CD4-positive, alpha-beta memory T cell (primary cell): ENCODE data around the gene MRTFA. TPM values are rescaled to one million over a fixed set of nuclear protein-coding genes. Genes with fewer than 3 reads are reported as not detected.
"Not testable (repeated sequence)": the region's sequence is repeated elsewhere in the genome, so short reads cannot be mapped to it uniquely, and the experiment has no call there.

Experiments
- CTCF ChIA-PET: fragments of 350-600 bp; sonication (Branson Sonifier 250); formaldehyde crosslinking; loops from one replicate; lab custom pipeline; 2021; ENCODE audit warnings: inconsistent platforms; ENCODE audit not compliant: partially characterized antibody; lab: Charles Lee
- POLR2A ChIA-PET: fragments of 350-600 bp; sonication (Branson Sonifier 250); formaldehyde crosslinking; loops from one replicate; lab custom pipeline; 2021; ENCODE audit not compliant: partially characterized antibody; lab: Charles Lee
- DNase-seq, 5 donors: peaks; one replicate each; pipeline versions ENCODE4 v3.0.0 to v3.0.0-alpha.2; 2020 to 2022; ENCODE audit warnings: mixed read lengths in 1 of 5
- H3K27ac ChIP-seq: one replicate; pipeline ENCODE4 v1.7.0; 2013; ENCODE audit warnings: low read depth, low read length
- H3K27me3 ChIP-seq: 2 replicates; pipeline ENCODE4 v1.7.0; 2013; ENCODE audit warnings: mild to moderate bottlenecking, low read length, moderate library complexity; ENCODE audit not compliant: insufficient read depth
- H3K36me3 ChIP-seq: 2 replicates; pipeline ENCODE4 v1.7.0; 2013; ENCODE audit warnings: mild to moderate bottlenecking, low read length, moderate library complexity; ENCODE audit not compliant: insufficient read depth
- H3K4me1 ChIP-seq: 2 replicates; pipeline ENCODE4 v1.7.0; 2013; ENCODE audit warnings: mild to moderate bottlenecking, low read length, moderate library complexity; ENCODE audit not compliant: insufficient read depth
- H3K4me3 ChIP-seq, 2 donors: one replicate each; pipeline ENCODE4 v1.7.0; 2013; ENCODE audit warnings: low read length in 2 of 2, mild to moderate bottlenecking in 1 of 2
- H3K9me3 ChIP-seq, 2 donors: one replicate each; pipeline ENCODE4 v1.7.0; 2013; ENCODE audit warnings: low read length in 2 of 2, control low read depth in 1 of 2; ENCODE audit not compliant: control insufficient read depth in 1 of 2
- H3K27ac Mint-ChIP-seq, 7 donors: one replicate each; pipeline ENCODE4 v1.8.0; 2020 to 2021; ENCODE audit warnings: mixed read lengths in 7 of 7, mild to moderate bottlenecking in 6 of 7, inconsistent platforms in 3 of 7, moderate library complexity in 3 of 7
- H3K27me3 Mint-ChIP-seq, 2 donors: one replicate each; pipeline ENCODE4 v1.8.0; 2020 to 2021; ENCODE audit warnings: mixed read lengths in 2 of 2
- H3K36me3 Mint-ChIP-seq, 2 donors: one replicate each; pipeline ENCODE4 v1.8.0; 2020 to 2021; ENCODE audit warnings: mixed read lengths in 2 of 2, inconsistent platforms in 1 of 2, mild to moderate bottlenecking in 1 of 2
- H3K4me1 Mint-ChIP-seq, 4 donors: one replicate each; pipeline ENCODE4 v1.8.0; 2020 to 2021; ENCODE audit warnings: mixed read lengths in 4 of 4, mild to moderate bottlenecking in 1 of 4
- H3K4me3 Mint-ChIP-seq, 8 donors: one replicate each; pipeline ENCODE4 v1.8.0; 2020 to 2021; ENCODE audit warnings: mixed read lengths in 8 of 8, mild to moderate bottlenecking in 7 of 8, moderate library complexity in 6 of 8, inconsistent platforms in 3 of 8
- H3K9me3 Mint-ChIP-seq, 8 donors: one replicate each; pipeline ENCODE4 v1.8.0; 2020 to 2021; ENCODE audit warnings: mixed read lengths in 8 of 8, mild to moderate bottlenecking in 5 of 8, inconsistent platforms in 3 of 8, moderate library complexity in 1 of 8
- intact Hi-C: fragments of 100-400 bp; cut with micrococcal nuclease; formaldehyde crosslinking; loops from one replicate; pipeline ENCODE4 v1.15.1; 2023
- polyA plus RNA-seq, 2 donors: library from polyadenylated mRNA; unstranded; fragments of 300-500 nt; fragmentation: Illumina TruSeq; gene quantifications; one replicate each; pipeline ENCODE4 v1.2.3, GENCODE V29; 2021
- total RNA-seq, 2 experiments: library from RNA; stranded (reverse); gene quantifications; one replicate each; pipeline ENCODE4 v1.2.3, GENCODE V29; 2021

Gene MRTFA
- total and polyA plus RNA-seq, 4 experiments from 2014 or later, result 5.3 to 91.6 (median 50.9) TPM

DNA sequence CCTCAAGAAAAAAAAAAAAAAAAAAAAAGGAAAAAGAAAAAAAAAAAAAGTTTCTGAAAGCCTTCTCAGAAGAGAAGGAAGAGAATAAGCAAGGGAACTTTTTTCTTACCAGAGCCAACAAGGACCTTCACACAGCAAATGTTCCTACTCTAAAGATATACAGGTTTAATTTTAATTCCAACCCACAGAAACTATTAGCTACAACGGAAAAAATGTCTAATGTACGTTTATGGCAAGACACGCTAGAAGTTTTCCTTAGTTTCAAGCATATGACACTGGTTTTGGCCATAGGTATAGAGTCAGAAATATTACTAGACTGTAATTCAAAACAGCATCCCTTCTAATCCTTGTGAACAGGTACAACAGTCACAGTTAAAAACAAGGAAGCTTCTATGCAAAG, 120.1 kb downstream of the MRTFA start:
- Mint-ChIP-seq H3K4me1 (peaks cover 21 to 37% (median 27%) of the 10 kb centered on the region in 4 donors), H3K27ac (peak overlapping the region in 1 of 7 donors; percentile 17), H3K9me3 (no peaks in the 10 kb centered on the region), H3K4me3 (no peak overlapping the region), H3K27me3 (no peaks in the 10 kb centered on the region), H3K36me3 (peaks cover 0 to 15% of the 10 kb centered on the region in 2 donors)
- Histone ChIP-seq H3K9me3 (no peaks in the 10 kb centered on the region), H3K4me3 (no peak overlapping the region), H3K27ac (no peak overlapping the region), H3K4me1 (peaks cover 28% of the 10 kb centered on the region), H3K27me3 (no peaks in the 10 kb centered on the region), H3K36me3 (no peaks in the 10 kb centered on the region)
- DNase-seq, result no peak
- intact Hi-C loops, result no loop called here
- ChIA-PET POLR2A (interaction anchor here (1.3 kb wide), 1 partner anchor 120 kb away, joined by 5 read pairs; the partner anchor contains the start of gene MRTFA), CTCF (interaction anchor here (0.7 to 2.5 kb wide), 4 partner anchors 9 to 1182 kb away, joined by 3 to 11 read pairs (median 4); no protein-coding TSS in a partner anchor)

GRCh38 chr22:40512426-40513136, 123.9 kb downstream of the MRTFA start:
- CTCF ChIA-PET, result interaction anchor here (0.8 to 1.9 kb wide), 6 partner anchors 9 to 77 kb away, joined by 3 to 6 read pairs (median 4); no protein-coding TSS in a partner anchor
- Histone ChIP-seq H3K27ac (no peak overlapping the region), H3K9me3 (no peaks in the 10 kb centered on the region), H3K36me3 (no peaks in the 10 kb centered on the region), H3K4me3 (no peak overlapping the region), H3K4me1 (peaks cover under 1% of the 10 kb centered on the region), H3K27me3 (no peaks in the 10 kb centered on the region)
- H3K4me3 Mint-ChIP-seq, result no peak overlapping the region
- no peaks in the 10 kb centered on the region for H3K27me3 Mint-ChIP-seq
- H3K4me1 Mint-ChIP-seq, result peaks cover 12 to 20% (median 15%) of the 10 kb centered on the region in 4 donors
- intact Hi-C loops, result no loop called here
- POLR2A ChIA-PET, result interaction anchor here (1.0 kb wide), 1 partner anchor 21 kb away, joined by 4 read pairs; no protein-coding TSS in a partner anchor
- no peak overlapping the region for H3K27ac Mint-ChIP-seq
- no peak for DNase-seq
- no peaks in the 10 kb centered on the region for H3K9me3 Mint-ChIP-seq
- H3K36me3 Mint-ChIP-seq, result peaks cover 0 to 6% of the 10 kb centered on the region in 2 donors

GRCh38 chr22:40511604-40512003, 124.9 kb downstream of the MRTFA start:
- no peaks in the 10 kb centered on the region for H3K36me3 ChIP-seq
- Mint-ChIP-seq H3K4me3 (no peak overlapping the region), H3K36me3 (peaks cover 0 to 6% of the 10 kb centered on the region in 2 donors), H3K27me3 (no peaks in the 10 kb centered on the region), H3K9me3 (no peaks in the 10 kb centered on the region), H3K4me1 (peaks cover 10 to 15% (median 11%) of the 10 kb centered on the region in 4 donors), H3K27ac (no peak overlapping the region)
- H3K27me3 ChIP-seq, result no peaks in the 10 kb centered on the region
- H3K4me3 ChIP-seq, result no peak overlapping the region
- POLR2A ChIA-PET, result no interaction called here
- H3K9me3 ChIP-seq, result no peaks in the 10 kb centered on the region
- no peak for DNase-seq
- H3K27ac ChIP-seq, result no peak overlapping the region
- CTCF ChIA-PET, result no interaction called here
- H3K4me1 ChIP-seq, result no peaks in the 10 kb centered on the region
- intact Hi-C loops, result no loop called here

DNA sequence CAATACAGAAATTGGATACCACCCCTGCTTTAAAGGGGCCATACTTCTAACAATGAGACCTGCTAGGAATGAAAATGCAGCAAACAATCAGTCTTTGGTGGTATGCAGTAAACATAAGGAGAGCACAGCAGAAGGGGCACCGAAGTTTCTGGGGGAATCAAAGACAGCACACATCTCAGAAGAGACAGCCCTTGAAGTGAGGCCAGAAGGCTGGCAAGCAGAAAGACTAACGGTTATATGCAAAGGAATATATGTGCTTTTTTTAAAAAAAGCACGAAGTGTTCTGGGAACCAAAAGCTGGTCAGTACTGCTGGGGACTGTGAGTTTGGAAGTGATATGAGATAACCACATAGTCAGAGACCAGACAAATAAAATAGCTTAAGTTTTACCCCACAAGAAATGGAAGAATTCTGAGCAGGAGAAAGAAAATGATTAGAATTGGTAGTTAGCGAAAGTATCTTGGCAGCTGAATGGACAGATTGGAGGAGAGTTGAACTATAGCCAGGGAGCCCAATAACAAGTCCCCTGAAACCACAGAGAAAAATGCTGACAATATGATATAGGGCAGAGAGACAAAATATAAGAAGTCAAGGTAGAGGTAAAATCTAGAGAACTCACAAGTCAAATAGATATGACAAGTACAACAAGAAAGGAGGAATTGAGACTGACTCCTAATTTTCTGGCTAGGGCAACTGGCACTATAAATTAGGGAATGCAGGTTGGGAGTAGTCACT, 125.7 kb downstream of the MRTFA start:
- peak overlapping the region in 3 of 7 donors; percentile 6 to 42 (median 25) for H3K27ac Mint-ChIP-seq
- no peaks in the 10 kb centered on the region for H3K4me1 ChIP-seq
- ChIA-PET CTCF (interaction anchor here (1.1 to 1.6 kb wide), 2 partner anchors 15 to 74 kb away, joined by 3 read pairs; no protein-coding TSS in a partner anchor), POLR2A (no interaction called here)
- no peak overlapping the region for H3K4me3 ChIP-seq
- no peaks in the 10 kb centered on the region for H3K27me3 ChIP-seq
- no peaks in the 10 kb centered on the region for H3K36me3 ChIP-seq
- no peaks in the 10 kb centered on the region for H3K27me3 Mint-ChIP-seq
- peaks cover 10 to 15% (median 14%) of the 10 kb centered on the region in 4 donors for H3K4me1 Mint-ChIP-seq
- H3K4me3 Mint-ChIP-seq, result no peak overlapping the region
- DNase-seq, result no peak
- intact Hi-C loops, result no loop called here
- no peaks in the 10 kb centered on the region for H3K9me3 ChIP-seq
- peaks cover 0 to 6% of the 10 kb centered on the region in 2 donors for H3K36me3 Mint-ChIP-seq
- H3K27ac ChIP-seq, result no peak overlapping the region
- H3K9me3 Mint-ChIP-seq, result no peaks in the 10 kb centered on the region

DNA sequence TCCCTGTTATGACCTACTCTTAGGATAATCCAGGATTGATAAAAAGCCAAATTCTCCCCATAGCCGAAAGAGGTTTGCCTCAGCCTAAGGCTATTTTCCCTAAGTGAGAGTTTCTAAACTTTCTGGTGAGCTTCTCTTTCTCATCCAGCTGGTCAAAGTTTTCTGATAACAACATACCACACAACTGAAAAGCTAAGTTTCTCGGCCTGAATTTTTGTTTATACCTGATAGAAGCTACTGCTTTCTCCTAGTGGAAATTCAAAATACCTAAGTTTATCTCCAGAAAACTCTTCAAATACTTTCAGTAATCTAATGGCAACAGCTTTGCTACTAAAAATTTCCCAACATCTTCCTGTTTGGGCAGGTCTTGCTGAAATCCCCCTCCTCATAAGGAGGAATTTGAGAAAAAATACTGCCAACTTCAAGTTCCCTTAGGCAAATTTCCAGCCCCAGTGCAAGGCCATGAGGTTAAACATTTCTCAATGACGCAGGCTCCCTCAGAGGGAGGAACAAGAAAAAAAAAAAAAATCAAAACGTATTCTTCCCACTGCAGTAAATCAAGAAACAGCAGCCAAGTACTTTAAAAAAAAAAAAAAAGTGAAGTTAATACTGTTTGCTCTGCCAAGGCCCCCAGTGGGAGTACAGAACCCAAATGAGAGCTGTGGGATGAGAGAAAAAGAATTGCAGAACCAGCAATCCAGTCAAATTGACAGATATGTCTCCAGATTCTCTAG, 127.0 kb downstream of the MRTFA start:
- intact Hi-C loops, result no loop called here
- no peaks in the 10 kb centered on the region for H3K4me1 ChIP-seq
- H3K9me3 ChIP-seq, result no peaks in the 10 kb centered on the region
- no peak for DNase-seq
- H3K36me3 Mint-ChIP-seq, result no peaks in the 10 kb centered on the region
- no peaks in the 10 kb centered on the region for H3K27me3 ChIP-seq
- H3K27ac ChIP-seq, result no peak overlapping the region
- no peak overlapping the region for H3K4me3 ChIP-seq
- H3K27me3 Mint-ChIP-seq, result no peaks in the 10 kb centered on the region
- H3K27ac Mint-ChIP-seq, result peak overlapping the region in 3 of 7 donors; percentile 17 to 52 (median 30)
- H3K9me3 Mint-ChIP-seq, result no peaks in the 10 kb centered on the region
- H3K4me1 Mint-ChIP-seq, result peaks cover 11 to 19% (median 14%) of the 10 kb centered on the region in 4 donors
- ChIA-PET POLR2A (interaction anchor here (1.3 kb wide), 1 partner anchor 137 kb away, joined by 4 read pairs; no protein-coding TSS in a partner anchor), CTCF (interaction anchor here (0.5 to 1.6 kb wide), 5 partner anchors 13 to 73 kb away, joined by 3 to 8 read pairs (median 3); no protein-coding TSS in a partner anchor)
- peaks cover 3% of the 10 kb centered on the region for H3K36me3 ChIP-seq
- no peak overlapping the region for H3K4me3 Mint-ChIP-seq

- H3K36me3 Mint-ChIP-seq, H3K27ac ChIP-seq, H3K27me3 Mint-ChIP-seq, H3K9me3 Mint-ChIP-seq, H3K4me3 Mint-ChIP-seq, POLR2A ChIA-PET, H3K36me3 ChIP-seq, H3K9me3 ChIP-seq, H3K4me1 ChIP-seq, H3K27me3 ChIP-seq, H3K27ac Mint-ChIP-seq, intact Hi-C loops, H3K4me3 ChIP-seq, DNase-seq: not testable (repeated sequence)
- CTCF ChIA-PET, result interaction anchor here (1.1 kb wide), 2 partner anchors 20 to 138 kb away, joined by 8 read pairs; no protein-coding TSS in a partner anchor
- peaks cover 11 to 21% (median 16%) of the 10 kb centered on the region in 4 donors for H3K4me1 Mint-ChIP-seq
These were observed 128.5 kb downstream of the MRTFA start for GRCh38 chr22:40508046-40508445.
